ENCODE data around the gene AK4. TPM values are rescaled to one million over a fixed set of nuclear protein-coding genes. Genes with fewer than 3 reads are reported as not detected.
"Not testable (repeated sequence)": the region's sequence is repeated elsewhere in the genome, so short reads cannot be mapped to it uniquely, and the experiment has no call there.

AK4 gene
- total RNA-seq, 4 donors from 2014 or later: 7.8 to 13.9 (median 9.8) TPM

DNA sequence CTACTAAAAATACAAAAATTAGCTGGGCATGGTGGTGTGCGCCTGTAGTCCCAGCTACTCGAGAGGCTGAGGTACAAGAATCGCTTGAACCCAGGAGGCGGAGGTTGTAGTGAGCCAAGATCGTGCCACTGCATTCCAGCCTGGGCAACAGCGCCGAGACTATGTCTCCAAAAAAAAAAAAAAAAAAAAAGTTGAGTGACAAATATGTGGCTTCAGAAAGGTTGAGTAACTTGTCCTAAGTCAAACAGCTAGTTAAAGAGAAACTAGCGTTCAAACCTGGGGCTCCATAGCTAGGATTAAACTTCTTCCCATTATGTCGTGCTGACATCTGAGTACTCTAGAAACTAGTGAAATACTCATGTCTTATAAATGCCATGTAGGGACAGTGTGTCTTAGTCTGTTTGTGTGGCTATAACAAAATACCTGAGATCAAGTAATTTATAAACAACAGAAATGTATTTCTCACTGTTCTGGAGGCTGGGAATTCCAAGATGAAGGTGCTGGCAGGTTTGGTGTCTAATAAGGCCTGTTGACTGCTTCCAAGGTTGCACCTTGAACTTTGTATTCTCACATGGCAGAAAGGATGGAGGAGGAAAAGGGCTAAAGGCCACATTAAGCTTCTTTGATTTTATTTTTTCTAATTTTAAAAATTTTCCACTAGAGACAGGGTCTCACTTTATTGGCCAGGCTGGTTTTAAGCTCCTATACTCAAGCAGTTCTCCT lies 12.0 kb downstream of the AK4 start:
- WGBS, 2 donors: 96 to 97% methylated on average over 9 of the region's 9 CpGs
- TF ChIP-seq POLR2A (IDR thresholded peaks at IDR 0.05): no peak
- TF ChIP-seq, protein P1, sequence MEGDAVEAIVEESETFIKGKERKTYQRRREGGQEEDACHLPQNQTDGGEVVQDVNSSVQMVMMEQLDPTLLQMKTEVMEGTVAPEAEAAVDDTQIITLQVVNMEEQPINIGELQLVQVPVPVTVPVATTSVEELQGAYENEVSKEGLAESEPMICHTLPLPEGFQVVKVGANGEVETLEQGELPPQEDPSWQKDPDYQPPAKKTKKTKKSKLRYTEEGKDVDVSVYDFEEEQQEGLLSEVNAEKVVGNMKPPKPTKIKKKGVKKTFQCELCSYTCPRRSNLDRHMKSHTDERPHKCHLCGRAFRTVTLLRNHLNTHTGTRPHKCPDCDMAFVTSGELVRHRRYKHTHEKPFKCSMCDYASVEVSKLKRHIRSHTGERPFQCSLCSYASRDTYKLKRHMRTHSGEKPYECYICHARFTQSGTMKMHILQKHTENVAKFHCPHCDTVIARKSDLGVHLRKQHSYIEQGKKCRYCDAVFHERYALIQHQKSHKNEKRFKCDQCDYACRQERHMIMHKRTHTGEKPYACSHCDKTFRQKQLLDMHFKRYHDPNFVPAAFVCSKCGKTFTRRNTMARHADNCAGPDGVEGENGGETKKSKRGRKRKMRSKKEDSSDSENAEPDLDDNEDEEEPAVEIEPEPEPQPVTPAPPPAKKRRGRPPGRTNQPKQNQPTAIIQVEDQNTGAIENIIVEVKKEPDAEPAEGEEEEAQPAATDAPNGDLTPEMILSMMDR (IDR thresholded peaks at IDR 0.05): no peak
- no peak overlapping the region for H3K4me3 ChIP-seq (replicated peaks in 1 of 3)
- no peaks in the 10 kb centered on the region for H3K4me1 ChIP-seq
- DNase-seq: no peak
- H3K36me3 ChIP-seq: no peaks in the 10 kb centered on the region
- H3K27ac ChIP-seq: no peak overlapping the region
- no peaks in the 10 kb centered on the region for H3K27me3 ChIP-seq
- intact Hi-C loops (cut with DNase I): no loop called here
- H3K9me3 ChIP-seq: no peaks in the 10 kb centered on the region

GRCh38 chr1:65163201-65163805 lies 15.3 kb downstream of the AK4 start:
- Histone ChIP-seq H3K27ac (no peak overlapping the region), H3K4me1 (no peaks in the 10 kb centered on the region)
- intact Hi-C loops (cut with DNase I): no loop called here

DNA sequence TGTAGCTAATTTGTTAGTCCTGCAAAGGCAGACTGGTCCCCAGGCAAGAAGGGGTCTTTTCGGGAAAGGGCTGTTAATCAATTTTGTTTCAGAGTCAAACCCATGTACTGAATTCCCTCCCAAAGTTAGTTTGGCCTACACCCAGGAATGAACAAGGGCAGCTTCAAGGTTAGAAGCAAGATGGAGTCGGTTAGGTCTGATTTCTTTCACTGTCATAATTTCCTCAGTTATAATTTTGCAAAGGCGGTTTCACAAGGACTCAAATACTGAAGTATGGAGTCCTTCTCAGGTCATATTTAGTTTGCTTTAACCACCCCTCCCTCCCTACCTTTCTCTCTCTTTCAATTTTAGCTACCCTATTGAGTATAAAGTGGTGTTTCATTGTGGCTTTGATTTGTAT lies 16.1 kb downstream of the AK4 start:
- H3K27me3 ChIP-seq; H3K4me1 ChIP-seq; H3K36me3 ChIP-seq; intact Hi-C loops (cut with DNase I); H3K4me3 ChIP-seq (replicated peaks in 1 of 3); H3K27ac ChIP-seq; DNase-seq; H3K9me3 ChIP-seq: not testable (repeated sequence)
- 89 to 92% methylated on average over 3 of the region's 3 CpGs for WGBS, 2 donors

More at GRCh38 chr1:65163201-65163805, 15.3 kb downstream of the AK4 start:
- Histone ChIP-seq H3K9me3 (no peaks in the 10 kb centered on the region), H3K27me3 (no peaks in the 10 kb centered on the region), H3K36me3 (no peaks in the 10 kb centered on the region), H3K4me3 (replicated peaks in 1 of 3) (no peak overlapping the region)
- WGBS, 2 donors: 84 to 92% methylated on average over 11 of the region's 11 CpGs
- DNase-seq: no peak
- no peak for TF ChIP-seq POLR2A (IDR thresholded peaks at IDR 0.05)
- TF ChIP-seq, protein P1 (IDR thresholded peaks at IDR 0.05): no peak

DNA sequence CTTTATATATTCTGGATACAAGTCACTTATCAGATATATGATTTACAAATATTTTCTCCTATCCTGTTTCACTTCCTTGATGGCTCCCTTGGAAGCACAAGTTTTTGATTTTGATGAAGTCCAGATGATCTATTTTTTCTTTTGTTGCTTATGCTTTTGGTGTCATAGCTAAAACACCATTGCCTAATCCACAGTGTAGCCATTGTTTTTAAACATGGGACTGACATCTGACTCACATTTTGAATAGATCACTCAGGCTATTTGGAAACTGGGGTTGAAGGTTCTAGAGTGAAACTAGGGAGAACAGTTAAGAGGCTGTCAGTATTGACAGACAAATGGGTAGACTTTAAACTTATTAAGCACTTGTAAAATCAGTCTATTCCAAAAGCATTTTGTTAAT lies 16.6 kb downstream of the AK4 start:
- Histone ChIP-seq H3K27ac (no peak overlapping the region), H3K9me3 (no peaks in the 10 kb centered on the region), H3K27me3 (no peaks in the 10 kb centered on the region), H3K4me3 (replicated peaks in 1 of 3) (no peak overlapping the region), H3K36me3 (no peaks in the 10 kb centered on the region), H3K4me1 (no peaks in the 10 kb centered on the region)
- intact Hi-C loops (cut with DNase I): no loop called here
- no peak for DNase-seq
- TF ChIP-seq, protein P1 (IDR thresholded peaks at IDR 0.05): no peak
- TF ChIP-seq POLR2A (IDR thresholded peaks at IDR 0.05): no peak

- no peaks in the 10 kb centered on the region for H3K9me3 ChIP-seq
- TF ChIP-seq, protein P1 (IDR thresholded peaks at IDR 0.05): no peak
- no peak for TF ChIP-seq POLR2A (IDR thresholded peaks at IDR 0.05)
- no peak for DNase-seq
- H3K4me1 ChIP-seq: no peaks in the 10 kb centered on the region
- H3K4me3 ChIP-seq (replicated peaks in 1 of 3): no peak overlapping the region
- H3K27ac ChIP-seq: no peak overlapping the region
- no peaks in the 10 kb centered on the region for H3K36me3 ChIP-seq
- no peaks in the 10 kb centered on the region for H3K27me3 ChIP-seq
- 81 to 86% methylated on average over 5 of the region's 5 CpGs for WGBS, 2 donors
- intact Hi-C loops (cut with DNase I): no loop called here
Measured at GRCh38 chr1:65165269-65165993, 17.4 kb downstream of the AK4 start.
